GM18870 (cell line): Measurements from ENCODE around the gene MYCT1.
"Not testable (repeated sequence)": the region's sequence is repeated elsewhere in the genome, so short reads cannot be mapped to it uniquely, and the experiment has no call there.

ENCODE experiments used
- ATAC-seq: cut with Tn5 transposase; IDR thresholded peaks from one replicate; pipeline ENCODE4 v1.9.1; 2021; ENCODE audit warnings: moderate library complexity; ENCODE audit not compliant: unreplicated experiment

The MYCT1 gene, protein sequence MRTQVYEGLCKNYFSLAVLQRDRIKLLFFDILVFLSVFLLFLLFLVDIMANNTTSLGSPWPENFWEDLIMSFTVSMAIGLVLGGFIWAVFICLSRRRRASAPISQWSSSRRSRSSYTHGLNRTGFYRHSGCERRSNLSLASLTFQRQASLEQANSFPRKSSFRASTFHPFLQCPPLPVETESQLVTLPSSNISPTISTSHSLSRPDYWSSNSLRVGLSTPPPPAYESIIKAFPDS

DNA sequence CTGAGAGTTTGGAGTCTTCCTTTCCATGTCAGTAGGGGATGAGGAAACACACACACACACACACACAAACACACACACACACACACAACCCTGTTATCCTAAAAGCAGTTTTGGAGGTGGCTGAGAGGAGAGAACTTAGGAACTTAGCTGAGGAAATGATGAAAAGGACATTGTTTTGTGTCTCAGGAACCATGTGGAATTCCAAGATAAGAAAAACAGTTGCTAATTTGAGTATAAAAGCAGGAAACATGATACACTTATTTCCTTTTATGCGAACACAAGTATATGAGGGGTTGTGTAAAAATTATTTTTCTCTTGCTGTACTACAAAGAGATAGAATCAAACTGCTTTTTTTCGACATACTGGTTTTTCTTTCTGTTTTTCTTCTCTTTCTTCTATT is at the start of gene MYCT1:
MYCT1 (plus strand) TSS at position 264 of the 400 bp plus-strand sequence; CDS start at position 270, 6 bp downstream.
- no peak for ATAC-seq

DNA sequence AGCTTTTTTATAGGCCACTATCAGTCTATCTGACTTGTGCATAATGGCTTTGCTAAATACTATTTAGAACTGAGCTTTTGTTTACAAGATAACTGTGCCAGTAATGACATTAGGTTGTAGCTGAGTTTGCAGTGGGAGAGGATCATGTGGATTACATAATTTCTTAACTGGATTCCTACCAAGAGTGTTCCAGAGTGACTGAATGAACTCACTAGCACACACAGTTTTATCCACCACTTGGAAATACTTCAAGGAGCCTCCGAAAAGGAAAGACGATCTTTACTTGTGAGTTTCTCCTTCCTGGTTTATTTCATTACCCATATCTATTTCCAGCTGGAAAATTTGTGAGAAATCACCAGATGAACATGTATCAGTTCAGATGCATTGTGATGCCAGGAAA is 49.6 kb upstream of the MYCT1 start:
- ATAC-seq, result no peak

DNA sequence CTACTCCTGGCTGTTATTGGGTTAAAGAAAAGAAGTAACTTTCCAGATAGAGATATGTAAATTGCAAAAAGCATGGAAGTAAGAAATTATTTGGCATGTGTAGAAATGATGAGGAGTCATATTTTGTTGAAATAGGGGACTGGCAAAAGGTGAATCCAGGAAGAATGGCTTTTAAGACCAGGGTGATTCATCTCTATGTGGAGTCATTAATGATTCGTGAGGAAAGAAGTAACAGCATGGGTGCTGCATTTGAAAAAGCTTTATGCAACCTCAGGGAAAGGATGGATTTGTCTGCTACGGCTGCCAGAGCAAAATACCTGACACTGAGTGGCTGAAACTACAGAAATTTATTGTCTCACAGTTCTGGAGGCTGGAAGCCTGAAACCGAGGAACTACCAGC is 45.7 kb upstream of the MYCT1 start:
- ATAC-seq, result no peak

DNA sequence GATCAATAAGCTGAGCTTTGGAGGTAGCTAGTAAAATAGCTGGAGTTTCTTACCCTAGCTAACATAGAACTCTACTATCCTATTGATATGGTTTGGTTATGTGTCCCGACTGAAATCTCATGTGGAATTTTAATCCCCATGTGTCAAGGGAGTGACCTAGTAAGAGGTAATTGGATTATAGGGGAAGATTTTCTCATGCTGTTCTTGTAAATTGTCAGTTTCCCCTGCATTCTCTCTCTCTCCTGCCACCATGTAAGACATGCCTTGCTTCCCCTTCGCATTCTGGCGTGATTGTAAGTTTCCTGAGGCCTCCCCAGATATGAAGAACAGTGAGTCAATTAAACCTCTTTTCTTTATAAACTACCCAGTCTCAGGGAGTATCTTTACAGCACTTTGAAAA is 35.9 kb upstream of the MYCT1 start:
- no peak for ATAC-seq

DNA sequence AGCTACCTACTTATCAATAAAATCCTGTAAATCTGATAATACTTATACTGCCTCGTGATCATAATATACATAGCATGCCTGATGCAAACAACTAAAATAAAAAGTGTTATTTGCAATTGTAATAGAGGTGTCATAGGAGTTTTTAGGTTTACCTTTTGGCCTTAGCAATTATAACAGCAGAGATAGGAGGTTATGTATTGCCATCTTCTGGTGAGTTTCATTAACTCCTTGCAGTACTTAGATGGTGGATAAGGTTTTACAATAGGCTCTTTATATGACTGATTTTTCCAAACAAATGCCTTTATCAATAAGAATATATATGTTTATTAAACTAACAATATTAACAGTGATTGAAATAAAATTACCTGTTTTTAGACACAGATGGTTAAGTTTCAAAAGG is 27.8 kb upstream of the MYCT1 start:
- ATAC-seq, result no peak

DNA sequence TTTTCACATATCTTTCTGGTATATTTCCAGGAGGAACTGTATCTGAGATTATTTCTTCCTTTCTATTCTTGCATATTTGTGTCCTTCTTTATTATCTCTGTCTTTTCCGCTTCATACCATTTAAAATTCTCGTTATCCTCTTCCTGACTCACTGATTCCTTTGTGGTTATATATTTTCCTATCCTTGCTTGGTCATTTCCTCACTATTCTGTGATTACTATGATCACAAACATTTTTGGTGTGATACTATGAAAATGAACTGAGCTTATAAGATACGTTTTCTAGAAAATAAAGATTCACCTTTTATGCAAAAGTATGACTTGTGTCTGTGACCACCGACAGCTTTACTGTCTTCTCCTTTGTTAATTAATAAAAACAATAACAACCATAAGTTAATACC is 26.5 kb upstream of the MYCT1 start:
- no peak for ATAC-seq

DNA sequence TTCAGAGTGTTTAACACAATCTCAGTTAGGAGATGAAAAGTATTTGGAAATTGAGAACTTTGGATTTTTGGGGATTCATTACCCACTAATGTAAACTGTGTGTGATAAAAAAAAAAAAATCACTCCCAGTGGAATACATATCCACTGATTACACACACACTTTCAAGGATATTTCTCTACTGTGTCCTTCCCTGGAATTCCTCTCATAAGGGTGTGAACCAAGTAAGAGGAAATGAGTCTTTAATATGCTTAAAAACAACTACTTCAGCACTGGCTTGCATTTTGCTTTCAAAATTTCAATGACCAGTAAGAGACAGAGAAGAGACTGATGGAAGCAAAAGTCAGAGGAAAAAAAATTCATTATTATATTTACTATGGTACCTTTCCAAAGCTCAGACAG is 24.5 kb upstream of the MYCT1 start:
- no peak for ATAC-seq

DNA sequence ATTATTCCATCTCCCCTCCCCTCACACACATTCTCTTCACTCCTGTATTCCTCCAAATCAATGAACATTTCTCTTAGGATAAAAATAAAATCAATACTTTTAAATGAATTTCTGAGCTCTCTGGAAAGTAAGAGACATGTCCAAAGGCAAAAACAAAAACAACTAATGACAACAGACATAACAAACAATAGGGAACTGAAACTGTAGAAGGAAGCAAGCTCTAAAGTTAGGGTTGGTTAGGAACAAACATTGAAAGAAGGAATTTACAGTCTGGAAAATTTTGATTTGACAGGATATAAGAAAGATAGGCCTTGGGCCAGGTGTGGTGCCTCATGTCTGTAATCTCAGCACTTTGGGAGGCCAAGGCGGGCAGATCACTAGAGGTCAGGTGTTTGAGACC is 17.5 kb upstream of the MYCT1 start:
- no peak for ATAC-seq

DNA sequence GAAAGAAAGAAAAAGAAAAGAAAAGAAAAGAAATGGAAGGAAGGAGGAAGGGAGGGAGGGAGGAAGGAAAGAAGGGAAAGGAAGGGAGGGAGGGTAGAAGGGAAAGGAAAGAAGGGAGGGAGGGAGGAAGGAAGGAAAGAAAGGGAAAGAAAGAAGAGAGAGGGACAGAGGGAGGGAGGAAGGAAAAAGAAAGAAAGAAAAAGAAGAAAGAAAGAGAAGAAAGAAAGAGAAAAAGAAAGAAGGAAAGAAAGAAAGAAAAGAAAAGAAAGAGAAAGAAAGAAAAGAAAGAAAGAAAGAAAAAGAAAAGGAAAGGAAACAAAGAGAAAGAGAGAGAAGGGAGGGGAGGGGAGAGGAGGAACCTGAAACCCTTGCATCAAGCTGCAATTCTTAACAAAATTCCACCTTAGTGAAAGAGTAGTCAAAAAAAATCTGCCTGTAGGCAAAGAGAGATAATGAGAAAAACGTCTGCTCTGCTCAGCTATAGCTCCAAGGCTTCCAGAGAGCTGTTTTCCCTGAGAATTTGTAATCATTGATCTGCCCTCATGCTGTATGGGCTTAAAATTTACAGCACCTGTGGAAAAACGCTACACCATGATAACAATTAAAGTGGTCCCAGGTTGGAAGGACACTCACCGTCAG is 16.7 kb upstream of the MYCT1 start:
- ATAC-seq, result no peak

DNA sequence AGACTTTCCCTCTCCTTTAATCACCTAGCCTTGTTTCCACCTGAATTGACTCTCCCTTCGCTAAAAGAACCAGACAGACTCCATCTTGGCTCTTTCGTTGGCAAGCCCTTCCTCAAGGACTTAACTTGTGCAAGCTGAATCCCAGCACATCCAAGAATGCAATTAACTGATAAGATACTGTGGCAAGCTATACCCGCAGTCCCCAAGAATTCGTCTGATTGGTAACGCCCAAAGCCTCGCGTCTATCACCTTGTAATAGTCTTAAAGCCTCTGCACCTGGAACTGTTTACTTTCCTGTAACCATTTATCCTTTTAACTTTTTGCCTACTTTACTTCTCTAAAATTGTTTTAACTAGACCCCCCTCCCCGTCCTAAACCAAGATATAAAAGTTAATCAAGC is 15.6 kb upstream of the MYCT1 start:
- no peak for ATAC-seq

DNA sequence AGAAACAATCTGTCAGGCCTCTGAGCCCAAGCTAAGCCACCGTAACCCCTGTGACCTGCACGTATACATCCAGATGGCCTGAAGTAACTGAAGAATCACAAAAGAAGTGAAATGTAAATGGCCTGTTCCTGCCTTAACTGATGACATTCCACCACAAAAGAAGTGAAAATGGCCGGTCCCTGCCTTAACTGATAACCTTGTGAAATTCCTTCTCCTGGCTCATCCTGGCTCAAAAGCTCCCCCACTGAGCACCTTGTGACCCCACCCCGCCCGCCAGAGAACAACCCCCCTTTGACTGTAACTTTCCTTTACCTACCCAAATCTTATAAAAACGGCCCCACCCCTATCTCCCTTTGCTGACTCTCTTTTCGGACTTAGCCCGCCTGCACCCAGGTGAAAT is 14.8 kb upstream of the MYCT1 start:
- not testable (repeated sequence) for ATAC-seq

DNA sequence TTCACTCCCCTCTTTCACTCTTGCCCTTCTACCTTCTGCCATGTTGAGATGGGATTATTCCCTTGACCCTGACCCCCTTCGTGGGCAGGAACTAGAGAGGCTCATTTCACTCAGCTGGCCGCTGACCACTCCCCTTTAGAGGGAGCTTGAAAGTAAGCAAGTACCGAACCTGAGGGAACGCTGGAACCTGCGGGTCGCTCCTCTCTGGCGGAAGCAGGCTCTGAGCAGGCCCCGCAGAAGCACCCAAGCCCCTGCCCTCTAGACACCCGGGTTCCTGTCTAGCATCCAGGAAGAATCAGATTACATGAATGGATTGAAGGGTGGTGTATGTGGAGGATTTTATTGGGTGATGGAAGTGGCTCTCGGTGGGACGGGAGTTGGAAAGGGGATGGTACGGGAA is 11.9 kb upstream of the MYCT1 start:
- no peak for ATAC-seq

DNA sequence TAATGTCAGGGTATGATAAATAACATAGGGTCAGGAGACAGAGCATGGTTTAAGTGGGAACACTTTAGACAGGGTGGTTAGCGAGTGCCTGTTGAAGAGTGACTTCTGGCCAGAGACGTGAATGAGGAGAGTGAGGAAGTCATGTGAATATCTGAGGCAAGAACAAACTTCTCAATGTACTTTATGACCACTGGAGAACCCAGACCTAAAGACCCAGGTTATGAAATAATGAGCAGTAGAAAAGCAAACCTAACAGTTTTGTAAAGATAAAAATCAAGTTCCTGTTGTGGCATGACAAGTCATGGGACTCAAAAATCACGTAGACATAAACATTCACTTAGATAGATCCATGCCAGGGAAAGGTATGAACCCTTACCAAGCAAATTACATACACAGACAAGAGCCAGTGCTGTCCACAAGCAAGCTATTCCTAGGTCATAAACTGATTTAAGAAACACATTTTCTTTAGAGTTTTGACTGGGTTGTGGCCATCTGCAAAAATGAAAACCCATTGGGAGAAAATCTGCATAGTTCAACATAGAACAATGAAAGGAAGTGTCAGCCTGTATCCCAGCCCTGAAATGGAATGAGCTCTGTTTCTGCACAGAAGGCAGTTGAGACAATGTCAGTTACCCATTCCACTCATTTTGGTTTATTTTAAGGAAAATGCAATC is 2.2 kb upstream of the MYCT1 start:
- ATAC-seq, result no peak

DNA sequence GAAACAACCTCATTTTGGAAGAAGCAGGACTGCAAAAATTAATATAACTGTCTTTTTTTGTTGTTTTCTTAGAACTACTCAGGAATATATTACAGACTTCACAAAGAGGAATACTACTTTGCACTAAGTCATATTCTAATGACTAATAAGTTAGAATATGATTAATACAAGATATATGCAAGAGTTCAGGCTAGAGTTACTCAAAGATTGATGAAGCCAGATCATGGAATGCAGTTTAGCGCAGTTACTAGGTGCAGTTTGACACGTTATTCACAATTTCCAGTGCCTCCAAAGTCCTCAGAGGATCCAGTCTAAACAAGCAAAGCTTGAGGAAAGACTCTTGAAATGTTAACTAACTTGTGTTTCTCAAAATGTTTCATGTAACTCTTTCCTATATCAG is 1.2 kb upstream of the MYCT1 start:
- no peak for ATAC-seq

DNA sequence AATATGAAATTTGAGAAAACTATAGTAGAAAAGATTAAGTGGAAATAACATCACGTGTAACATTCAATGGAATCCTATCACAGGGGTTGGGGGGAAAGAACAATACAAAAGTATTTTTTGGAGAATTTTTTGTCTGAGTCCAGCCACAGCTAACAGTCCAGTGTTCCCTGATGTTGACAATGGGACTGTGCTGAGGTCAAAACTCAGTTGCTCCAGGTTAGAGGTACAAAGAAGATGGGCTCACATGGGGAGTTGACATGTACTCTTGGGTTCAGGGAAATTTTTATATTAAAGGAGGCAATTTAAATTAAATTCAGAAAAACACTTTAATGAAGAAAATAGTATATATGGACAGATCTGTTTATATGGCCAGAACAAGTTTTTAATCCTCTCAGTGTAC is 995 bp downstream of the MYCT1 start:
- no peak for ATAC-seq

DNA sequence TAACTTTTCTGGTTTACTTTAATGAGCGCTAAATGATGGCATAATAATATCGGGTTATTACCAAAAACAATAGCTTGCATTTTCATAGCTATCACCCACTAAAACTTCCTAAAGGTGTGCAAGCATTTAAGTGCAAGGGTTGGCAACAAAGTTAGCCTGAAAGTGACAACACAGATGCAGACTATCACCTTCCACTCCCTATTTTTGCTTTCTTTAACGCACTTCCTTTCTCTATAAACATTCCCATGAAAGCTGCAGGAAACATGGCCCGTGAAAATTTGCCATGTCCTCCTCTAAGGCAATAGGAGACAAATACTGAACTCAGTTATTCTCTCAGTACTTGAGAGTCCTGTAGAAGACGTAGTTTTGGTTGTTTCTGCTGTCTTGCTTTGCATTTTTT is 2.7 kb downstream of the MYCT1 start:
- ATAC-seq, result no peak

DNA sequence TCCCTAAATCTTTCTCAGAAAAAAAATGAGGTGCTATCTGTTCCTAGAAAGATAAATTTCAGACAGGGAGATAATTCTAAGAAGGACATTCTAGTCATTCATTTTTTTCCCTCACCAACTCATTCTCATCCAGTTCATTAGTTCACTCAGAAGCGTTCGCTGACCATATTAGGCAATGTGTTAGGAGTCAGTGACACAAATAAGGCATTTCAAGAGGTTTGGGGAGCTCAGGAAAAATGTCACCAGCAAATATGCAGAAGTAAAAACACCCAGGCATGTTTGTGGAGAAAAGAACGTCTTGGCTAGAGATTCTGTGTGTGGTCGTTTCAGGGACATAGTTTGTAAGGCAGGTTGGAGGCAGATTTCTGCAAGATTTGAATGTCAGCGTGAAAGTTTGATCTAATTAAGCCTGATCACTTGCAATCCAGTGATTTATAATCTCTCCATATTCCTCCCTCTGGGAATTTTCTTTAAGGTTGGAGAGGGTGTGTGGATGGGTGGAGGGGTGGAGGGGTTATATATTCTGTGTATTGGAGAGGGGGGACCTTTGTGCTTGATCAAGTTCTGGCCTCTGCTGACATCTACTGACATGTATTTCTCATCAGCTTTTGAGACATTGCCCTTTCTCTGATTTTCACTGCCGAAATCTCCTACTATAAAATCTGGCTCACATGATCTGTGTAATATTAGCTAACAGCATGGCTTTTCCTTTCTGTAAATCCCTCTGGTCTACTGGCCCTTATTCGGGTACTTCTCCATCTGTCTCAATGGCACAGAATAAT is 3.6 kb downstream of the MYCT1 start:
- ATAC-seq, result no peak

DNA sequence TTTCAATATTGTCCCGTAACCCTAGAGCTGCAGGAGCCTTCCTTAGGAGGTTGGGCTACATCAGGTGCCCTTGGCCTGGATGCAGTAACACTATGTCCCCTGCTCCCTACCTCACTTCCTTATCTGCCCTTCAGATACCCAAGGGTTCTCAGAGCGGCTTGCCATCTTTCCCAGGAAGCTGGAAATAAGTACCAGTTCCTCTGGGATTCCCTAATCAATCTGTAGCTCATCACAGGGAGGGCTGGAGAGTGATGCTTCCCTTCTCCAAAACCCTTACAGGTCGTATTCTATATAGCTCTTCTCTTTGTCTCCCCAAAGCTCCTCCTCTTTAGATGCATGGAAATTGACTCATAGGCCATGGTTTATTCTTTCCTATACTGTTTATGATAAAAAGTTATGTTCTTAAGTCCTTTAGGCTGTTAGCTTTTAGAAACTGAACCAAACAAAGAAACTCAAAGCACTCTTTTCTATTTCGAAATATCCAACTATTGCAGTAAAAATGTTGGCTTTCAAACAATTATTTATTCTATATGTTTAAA is 4.2 kb downstream of the MYCT1 start:
- no peak for ATAC-seq

DNA sequence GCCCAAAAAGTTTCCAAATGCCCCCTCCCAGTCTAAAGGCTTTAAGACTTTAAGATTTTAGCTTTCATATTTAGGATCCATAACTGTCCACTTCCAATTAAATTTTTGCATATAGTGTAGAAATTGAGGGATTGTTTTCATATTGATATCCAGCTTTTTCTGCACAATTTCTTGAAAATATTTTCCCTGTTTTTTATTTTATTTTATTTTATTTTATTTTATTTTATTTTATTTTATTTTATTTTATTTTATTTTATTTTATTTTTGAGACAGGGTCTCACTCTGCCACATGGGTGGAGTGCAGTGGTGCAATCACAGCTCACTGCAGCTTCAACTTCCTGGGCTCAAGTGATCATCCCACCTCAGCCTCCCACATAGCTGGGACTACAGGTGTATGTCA is 6.1 kb downstream of the MYCT1 start:
- not testable (repeated sequence) for ATAC-seq

DNA sequence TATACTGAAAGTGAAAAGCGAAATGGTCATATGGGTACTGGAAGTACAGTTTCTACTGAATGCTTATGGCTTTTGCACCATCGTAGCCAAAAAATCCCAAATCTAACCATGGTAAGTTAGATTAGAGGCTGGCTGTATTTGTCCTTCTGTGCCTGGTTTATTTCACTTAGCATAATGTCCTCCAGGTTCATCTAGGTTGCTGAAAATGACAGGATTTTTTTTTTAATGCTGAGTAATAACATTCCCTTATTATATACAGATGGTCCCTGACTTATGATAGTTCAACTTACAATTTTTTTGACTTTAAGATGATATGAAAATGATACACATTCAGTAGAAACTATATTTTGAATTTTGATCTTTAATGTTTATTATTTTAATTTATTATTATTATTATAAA is 7.6 kb downstream of the MYCT1 start:
- no peak for ATAC-seq

DNA sequence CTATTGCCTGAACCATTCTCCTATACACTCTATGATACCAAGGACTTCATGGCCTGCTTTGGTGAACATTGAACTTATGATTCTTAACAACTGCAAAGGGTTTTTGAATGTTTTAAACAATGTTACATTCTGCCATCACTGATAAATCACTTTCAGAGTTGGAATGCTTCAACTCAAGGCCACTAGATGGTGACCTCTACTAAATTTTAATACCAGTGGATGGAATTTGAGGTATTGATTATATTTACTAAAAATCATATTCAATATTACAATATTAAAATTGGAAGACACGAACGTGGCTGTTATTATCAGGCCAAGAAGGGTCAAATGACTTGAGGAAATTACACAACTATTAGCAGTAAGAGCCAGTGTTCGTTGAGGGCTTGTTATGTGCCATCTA is 18.6 kb downstream of the MYCT1 start:
- ATAC-seq, result no peak
